Esophagus muscularis mucosa (tissue), 4 donors: ENCODE data around the gene AP3D1. TPM values are rescaled to one million over a fixed set of nuclear protein-coding genes. Genes with fewer than 3 reads are reported as not detected.

ENCODE experiments used
- DNase-seq: peaks from one replicate; pipeline ENCODE4 v3.0.0-alpha.2; 2017; ENCODE audit errors: extremely low spot score
- H3K27ac ChIP-seq, 4 donors: fragments of 200-600 bp; sonication (generic); replicated peaks in 1 of 4; 1 replicate in 3 of 4; 2 replicates in 1 of 4; pipeline ENCODE4 v1.5.1; 2016 to 2019; ENCODE audit warnings: mild to moderate bottlenecking in 1 of 4
- H3K27me3 ChIP-seq, 4 donors: fragments of 200-600 bp; sonication (generic); one replicate each; pipeline versions ENCODE4 v1.5.1 to v1.6.0; 2016 to 2019
- H3K36me3 ChIP-seq, 4 donors: fragments of 200-600 bp; sonication (generic); one replicate each; pipeline ENCODE4 v1.5.1; 2016 to 2019
- H3K4me1 ChIP-seq, 4 donors: fragments of 200-600 bp; sonication (generic); one replicate each; pipeline ENCODE4 v1.5.1; 2016 to 2019
- H3K4me3 ChIP-seq, 4 donors: fragments of 200-600 bp; sonication (generic); 1 replicate in 2 of 4; 2 replicates in 2 of 4; pipeline ENCODE4 v1.5.1; 2016 to 2019; ENCODE audit warnings: mild to moderate bottlenecking in 4 of 4, moderate library complexity in 1 of 4
- H3K9me3 ChIP-seq, 4 donors: fragments of 200-600 bp; sonication (generic); 1 replicate in 3 of 4; 2 replicates in 1 of 4; pipeline ENCODE4 v1.5.1; 2016 to 2019
- CTCF ChIP-seq, 3 experiments: fragments of 200-600 bp in 2 of 3; fragments of 450-650 bp in 1 of 3; sonication (generic) in 2 of 3; IDR thresholded peaks; one replicate each; pipeline ENCODE4 v1.5.1; 2017 to 2019; ENCODE audit warnings: antibody characterized with exemption in 3 of 3, mild to moderate bottlenecking in 2 of 3, moderate library complexity in 1 of 3
- EP300 ChIP-seq: sonication (generic); formaldehyde crosslinking; IDR thresholded peaks from one replicate; pipeline ENCODE4 v1.6.1; 2017; ENCODE audit warnings: antibody characterized with exemption
- POLR2A ChIP-seq: fragments of 450-650 bp; IDR thresholded peaks from one replicate; pipeline ENCODE4 v1.6.1; 2017; ENCODE audit warnings: antibody characterized with exemption, moderate library complexity, mild to moderate bottlenecking, low read depth
- POLR2AphosphoS5 ChIP-seq, 2 donors: sonication (generic); formaldehyde crosslinking; IDR thresholded peaks; one replicate each; pipeline ENCODE4 v1.6.1; 2017; ENCODE audit warnings: antibody characterized with exemption in 2 of 2
- WGBS: methylation state at CpG from one replicate; pipeline ENCODE4 v1.1.5; 2018; 5-methylcytosine and 5-hydroxymethylcytosine counted together
- intact Hi-C: fragments of 100-400 bp; cut with DNase I; formaldehyde crosslinking; loops from one replicate; pipeline ENCODE4 v1.15.1; 2023
- total RNA-seq, 4 donors: library from RNA; depleted of rRNA; stranded (reverse); fragments of >200 nt; gene quantifications; one replicate each; pipeline versions ENCODE4 v1.1.0 to v1.2.1, GENCODE V29; 2016

AP3D1 gene
- total RNA-seq, 4 donors from 2014 or later = 76.0 to 156 (median 93.7) TPM

GRCh38 chr19:2051773-2052704 lies 99.3 kb downstream of the AP3D1 start:
- Histone ChIP-seq H3K4me1 (peaks cover 65 to 88% (median 83%) of the 10 kb centered on the region in 4 donors), H3K36me3 (peaks cover 0 to 22% (median 10%) of the 10 kb centered on the region in 4 donors), H3K4me3 (peak overlapping the region; percentile 87 to 100 (median 97)), H3K9me3 (no peaks in the 10 kb centered on the region), H3K27ac (peak overlapping the region; percentile 99 to 100 (median 100)), H3K27me3 (no peaks in the 10 kb centered on the region)
- no peak for DNase-seq
- intact Hi-C loops = no loop called here
- 65% methylated on average over 16 of the region's 18 CpGs for WGBS
- TF ChIP-seq POLR2A = no peak
- no peak for TF ChIP-seq POLR2AphosphoS5 (IDR thresholded peaks at IDR 0.05)
- no peak for TF ChIP-seq EP300
- TF ChIP-seq CTCF (IDR thresholded peaks at IDR 0.05) = no peak

- peak within 1 kb of the TSS; percentile 87 to 100 (median 97) for H3K4me3 ChIP-seq
- intact Hi-C loops = no loop called here
- peaks cover 2 to 30% (median 18%) of the 10 kb centered on the region in 4 donors for H3K36me3 ChIP-seq
- H3K9me3 ChIP-seq = no peaks in the 10 kb centered on the region
- H3K4me1 ChIP-seq = peaks cover 68 to 88% (median 83%) of the 10 kb centered on the region in 4 donors
- peak; percentile 96 for DNase-seq
- no peaks in the 10 kb centered on the region for H3K27me3 ChIP-seq
- peak; percentile 55 to 88 (median 57) for TF ChIP-seq CTCF (IDR thresholded peaks at IDR 0.05)
- no peak for TF ChIP-seq EP300
- TF ChIP-seq POLR2AphosphoS5 (IDR thresholded peaks at IDR 0.05) = peak; percentile 98 to 99
- peak; percentile 70 for TF ChIP-seq POLR2A
- peak within 1 kb of the TSS; percentile 99 to 100 (median 100) for H3K27ac ChIP-seq
- 26% methylated on average over 5 of the region's 93 CpGs for WGBS
Measured at GRCh38 chr19:2050991-2051772, 100.2 kb downstream of the AP3D1 start, which contains the start of gene MKNK2. Gene MKNK2, minus strand, starts transcription at chr19:2051244. Its CDS starts 393 bp downstream, at chr19:2050851.

Other genes with a start within 250 kb of the AP3D1 start
- 1 to 10 TPM; 3.8 to 5.6 (median 4.4) TPM for gene ADAT3, start 246.2 kb downstream of the AP3D1 start, total RNA-seq
- 10 to 100 TPM; 26.6 to 76.5 (median 59.3) TPM for gene SCAMP4, start 246.2 kb downstream of the AP3D1 start, total RNA-seq
- 10 to 100 TPM; 34.1 to 52.6 (median 48.5) TPM for gene CSNK1G2, start 210.4 kb downstream of the AP3D1 start, total RNA-seq
- gene BTBD2, start 135.9 kb downstream of the AP3D1 start, total RNA-seq = 100 to 1,000 TPM in 1 of 4 donors, 10 to 100 TPM in 3; 52.8 to 137 (median 77.1) TPM
- 100 to 1,000 TPM; 113 to 267 (median 193) TPM for gene MKNK2, start 100.3 kb downstream of the AP3D1 start, total RNA-seq
- 10 to 100 TPM; 43.6 to 85.2 (median 56.3) TPM for gene MOB3A, start 55.2 kb downstream of the AP3D1 start, total RNA-seq
- 1 to 10 TPM; 1.9 to 6.0 (median 3.9) TPM for gene IZUMO4, start 54.7 kb downstream of the AP3D1 start, total RNA-seq
- gene DOT1L, start 12.4 kb upstream of the AP3D1 start, total RNA-seq = 10 to 100 TPM; 10.8 to 13.2 (median 12.0) TPM
- 10 to 100 TPM; 41.9 to 69.8 (median 55.3) TPM for gene PLEKHJ1, start 84.8 kb upstream of the AP3D1 start, total RNA-seq
- 10 to 100 TPM; 29.5 to 56.9 (median 35.3) TPM for gene SF3A2, start 85.3 kb upstream of the AP3D1 start, total RNA-seq
- 1 to 10 TPM in 3 of 4 donors, under 1 TPM in 1; 0.50 to 3.7 (median 1.3) TPM for gene AMH, start 97.8 kb upstream of the AP3D1 start, total RNA-seq
- gene JSRP1, start 104.9 kb upstream of the AP3D1 start, total RNA-seq = not detected
- gene PEAK3, start 130.6 kb upstream of the AP3D1 start, total RNA-seq = 1 to 10 TPM in 3 of 4 donors, under 1 TPM in 1; 0.78 to 2.3 (median 1.3) TPM
- not detected for gene LINGO3, start 156.6 kb upstream of the AP3D1 start, total RNA-seq
- 100 to 1,000 TPM in 3 of 4 donors, 10 to 100 TPM in 1; 76.4 to 113 (median 106) TPM for gene LSM7, start 177.0 kb upstream of the AP3D1 start, total RNA-seq
- 10 to 100 TPM; 25.0 to 42.4 (median 29.9) TPM for gene SPPL2B, start 177.1 kb upstream of the AP3D1 start, total RNA-seq
- gene TMPRSS9, start 208.7 kb upstream of the AP3D1 start, total RNA-seq = under 1 TPM in 1 of 4 donors, not detected in 3; 0.17 TPM